Smooth muscle cell (in vitro differentiated cells): Measurements from ENCODE around the gene NSD2. TPM values are rescaled to one million over a fixed set of nuclear protein-coding genes. Genes with fewer than 3 reads are reported as not detected.

Source experiments
- DNase-seq: peaks from one replicate; lab custom pipeline; 2025; ENCODE audit not compliant: unreplicated experiment; lab: John Stamatoyannopoulos, UW
- H2AFZ ChIP-seq: fragments of 200-600 bp; sonication (generic); 2 replicates; pipeline ENCODE4 v1.6.0; 2016; ENCODE audit warnings: antibody characterized with exemption, low read depth, mild to moderate bottlenecking
- H3F3A ChIP-seq: fragments of 200-600 bp; sonication (generic); 2 replicates; pipeline ENCODE4 v1.6.0; 2017; ENCODE audit warnings: antibody characterized with exemption, low read depth
- H3K27ac ChIP-seq: fragments of 200-600 bp; sonication (generic); 2 replicates; pipeline ENCODE4 v1.5.1; 2016; ENCODE audit warnings: low read depth, mild to moderate bottlenecking
- H3K27me3 ChIP-seq: fragments of 200-600 bp; sonication (generic); 2 replicates; pipeline ENCODE4 v1.6.1; 2016; ENCODE audit warnings: low read depth, mild to moderate bottlenecking
- H3K36me3 ChIP-seq: fragments of 200-600 bp; sonication (generic); 2 replicates; pipeline ENCODE4 v1.5.1; 2016; ENCODE audit warnings: low read depth
- H3K4me1 ChIP-seq: fragments of 200-600 bp; sonication (generic); 2 replicates; pipeline ENCODE4 v1.5.1; 2016; ENCODE audit warnings: low read depth
- H3K4me2 ChIP-seq: fragments of 200-600 bp; sonication (generic); 2 replicates; pipeline ENCODE4 v1.6.0; 2016; ENCODE audit warnings: mild to moderate bottlenecking
- H3K4me3 ChIP-seq: fragments of 200-600 bp; sonication (generic); 2 replicates; pipeline ENCODE4 v1.5.1; 2016; ENCODE audit warnings: mild to moderate bottlenecking
- H3K79me2 ChIP-seq: fragments of 200-600 bp; sonication (generic); 2 replicates; pipeline ENCODE4 v1.6.0; 2016; ENCODE audit warnings: low read depth, mild to moderate bottlenecking
- H3K9ac ChIP-seq: fragments of 200-600 bp; sonication (generic); 2 replicates; pipeline ENCODE4 v1.6.0; 2016; ENCODE audit warnings: low read depth
- H3K9me3 ChIP-seq: fragments of 200-600 bp; sonication (generic); replicated peaks from 2 replicates; pipeline ENCODE4 v1.5.1; 2016; ENCODE audit warnings: low read depth
- H4K20me1 ChIP-seq: fragments of 200-600 bp; sonication (generic); 2 replicates; pipeline ENCODE4 v1.6.0; 2016; ENCODE audit warnings: low read depth
- WGBS: methylation state at CpG from one replicate; pipeline ENCODE4 v1.1.7; 2016; ENCODE audit warnings: low lambda C conversion rate; 5-methylcytosine and 5-hydroxymethylcytosine counted together
- polyA plus RNA-seq: library from polyadenylated mRNA; unstranded; fragments of >200 nt; fragmentation: Nextera tagmentation; extraction: Ambion mirVana; gene quantifications from 2 replicates; pipeline ENCODE4 v1.2.1, GENCODE V29; 2016
- total RNA-seq: library from RNA; depleted of rRNA; stranded (reverse); fragments of >200 nt; gene quantifications from 2 replicates; pipeline ENCODE4 v1.2.3, GENCODE V29; 2014
- TF ChIP-seq, protein P1 (sequence below): fragments of 200-600 bp; sonication (generic); IDR thresholded peaks from 2 replicates; pipeline ENCODE4 v1.5.1; 2017; ENCODE audit warnings: borderline replicate concordance, mild to moderate bottlenecking, antibody characterized with exemption; ENCODE audit not compliant: insufficient read depth, poor library complexity, severe bottlenecking

The NSD2 gene
- total and polyA plus RNA-seq, 2 experiments from 2014 or later = 13.0 to 15.0 TPM

DNA sequence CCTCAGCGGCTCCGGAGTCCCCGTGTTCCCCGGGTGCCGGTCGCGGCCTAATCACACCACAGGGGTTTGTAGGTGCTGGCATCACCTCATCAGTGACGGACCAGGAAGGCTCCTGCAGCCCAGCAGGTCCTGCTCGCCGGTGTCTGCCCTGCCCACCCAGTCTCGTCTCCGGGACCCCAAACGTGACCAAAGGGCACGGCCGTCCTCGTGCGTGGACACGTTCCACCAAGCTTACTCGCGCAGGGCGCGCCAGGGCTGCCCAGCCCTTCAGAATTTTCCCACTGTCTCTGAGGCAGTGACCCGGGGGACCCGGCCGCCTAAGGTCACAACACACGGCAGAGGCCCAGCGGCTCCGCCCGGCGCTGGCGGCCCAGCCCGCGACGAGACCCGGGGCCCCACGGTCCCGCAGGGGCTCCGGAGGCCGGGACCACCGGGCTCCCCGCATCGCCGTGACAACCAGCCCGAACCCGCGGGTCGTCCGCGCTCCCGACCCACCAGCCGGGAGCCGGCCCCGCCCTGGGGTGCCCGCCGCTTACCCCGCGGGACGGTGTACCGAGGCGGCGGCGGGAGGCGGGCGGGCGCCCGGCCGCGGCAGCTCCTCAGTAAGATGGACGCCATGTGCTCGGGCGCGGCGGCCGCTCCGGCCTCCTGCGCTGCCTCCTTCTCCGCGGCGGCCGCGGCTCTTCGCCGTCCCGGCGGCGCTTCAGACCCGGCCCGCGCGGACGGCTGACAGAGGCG, 15.7 kb upstream of the NSD2 start:
- peak overlapping the region; percentile 15 for H3K27ac ChIP-seq
- WGBS = 2% methylated on average over 67 of the region's 92 CpGs
- H3K79me2 ChIP-seq = peaks cover 44% of the 10 kb centered on the region
- H2AFZ ChIP-seq = peak overlapping the region; percentile 97
- H3K4me2 ChIP-seq = peak overlapping the region; percentile 91
- no peaks in the 10 kb centered on the region for H3F3A ChIP-seq
- DNase-seq = no peak
- H3K4me1 ChIP-seq = peaks cover 8% of the 10 kb centered on the region
- H3K36me3 ChIP-seq = no peaks in the 10 kb centered on the region
- no peaks in the 10 kb centered on the region for H3K27me3 ChIP-seq
- TF ChIP-seq, protein P1, sequence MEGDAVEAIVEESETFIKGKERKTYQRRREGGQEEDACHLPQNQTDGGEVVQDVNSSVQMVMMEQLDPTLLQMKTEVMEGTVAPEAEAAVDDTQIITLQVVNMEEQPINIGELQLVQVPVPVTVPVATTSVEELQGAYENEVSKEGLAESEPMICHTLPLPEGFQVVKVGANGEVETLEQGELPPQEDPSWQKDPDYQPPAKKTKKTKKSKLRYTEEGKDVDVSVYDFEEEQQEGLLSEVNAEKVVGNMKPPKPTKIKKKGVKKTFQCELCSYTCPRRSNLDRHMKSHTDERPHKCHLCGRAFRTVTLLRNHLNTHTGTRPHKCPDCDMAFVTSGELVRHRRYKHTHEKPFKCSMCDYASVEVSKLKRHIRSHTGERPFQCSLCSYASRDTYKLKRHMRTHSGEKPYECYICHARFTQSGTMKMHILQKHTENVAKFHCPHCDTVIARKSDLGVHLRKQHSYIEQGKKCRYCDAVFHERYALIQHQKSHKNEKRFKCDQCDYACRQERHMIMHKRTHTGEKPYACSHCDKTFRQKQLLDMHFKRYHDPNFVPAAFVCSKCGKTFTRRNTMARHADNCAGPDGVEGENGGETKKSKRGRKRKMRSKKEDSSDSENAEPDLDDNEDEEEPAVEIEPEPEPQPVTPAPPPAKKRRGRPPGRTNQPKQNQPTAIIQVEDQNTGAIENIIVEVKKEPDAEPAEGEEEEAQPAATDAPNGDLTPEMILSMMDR = no peak
- peaks cover 28% of the 10 kb centered on the region for H4K20me1 ChIP-seq
- H3K9ac ChIP-seq = peak overlapping the region; percentile 43
- no peaks in the 10 kb centered on the region for H3K9me3 ChIP-seq
- peak overlapping the region; percentile 84 for H3K4me3 ChIP-seq

DNA sequence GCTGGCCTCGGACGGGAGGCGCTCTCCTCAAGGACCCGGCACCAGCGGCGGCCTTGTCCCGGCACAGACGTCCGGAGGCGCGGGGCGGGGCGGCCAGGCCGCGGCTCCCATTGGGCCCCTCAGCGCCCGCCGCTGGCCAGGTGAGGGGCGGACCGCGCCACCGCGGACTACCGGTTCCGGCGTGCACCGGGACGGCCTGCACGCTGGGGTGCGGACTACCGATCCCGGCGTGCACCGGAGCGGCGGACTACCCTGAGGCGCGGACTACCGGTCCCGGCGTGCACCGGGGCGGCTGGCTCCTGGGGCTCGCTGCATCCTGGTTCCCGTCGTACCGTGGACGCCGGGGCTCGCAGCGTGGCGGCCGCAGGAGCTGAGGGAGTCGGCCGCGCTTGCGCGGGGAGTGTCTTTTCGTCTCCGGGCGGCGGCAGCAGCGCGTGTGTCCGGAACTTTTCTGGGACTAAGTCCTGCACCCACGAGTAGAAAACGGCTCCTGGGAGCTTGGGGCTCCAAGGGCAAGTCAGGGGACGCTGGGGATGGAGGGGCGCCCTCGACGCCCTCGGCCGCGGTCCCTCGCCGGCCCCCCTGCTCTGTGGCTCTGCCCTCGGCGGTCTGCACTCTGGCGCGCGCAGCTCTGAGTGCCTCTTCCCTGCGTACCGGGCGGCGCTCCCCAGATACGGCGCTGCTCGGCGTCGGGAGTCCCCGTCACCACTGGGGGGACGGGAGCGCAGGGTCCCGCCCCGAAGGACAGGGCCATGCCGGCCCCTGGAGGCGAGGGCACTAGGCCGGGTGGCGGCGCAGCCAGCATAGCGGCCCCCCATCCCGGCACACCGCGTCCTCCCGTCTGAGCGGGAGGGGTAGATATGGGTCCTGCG, 14.9 kb upstream of the NSD2 start, which contains the start of gene LETM1:
TSS of gene LETM1 (minus strand) at position 86 of the 872 bp plus-strand sequence. CDS start 206 bp downstream, outside the sequence.
- Histone ChIP-seq H3K9ac (peak within 1 kb of the TSS; percentile 43), H3F3A (no peaks in the 10 kb centered on the region), H3K4me1 (peaks cover 8% of the 10 kb centered on the region), H3K27ac (peak within 1 kb of the TSS; percentile 15), H3K4me2 (peak within 1 kb of the TSS; percentile 91), H3K36me3 (no peaks in the 10 kb centered on the region), H4K20me1 (peaks cover 21% of the 10 kb centered on the region), H2AFZ (peak within 1 kb of the TSS; percentile 97), H3K27me3 (no peaks in the 10 kb centered on the region), H3K79me2 (peaks cover 42% of the 10 kb centered on the region), H3K9me3 (no peaks in the 10 kb centered on the region), H3K4me3 (peak within 1 kb of the TSS; percentile 84)
- TF ChIP-seq, protein P1 = no peak
- 1% methylated on average over 100 of the region's 107 CpGs for WGBS
- peak; percentile 60 for DNase-seq

DNA sequence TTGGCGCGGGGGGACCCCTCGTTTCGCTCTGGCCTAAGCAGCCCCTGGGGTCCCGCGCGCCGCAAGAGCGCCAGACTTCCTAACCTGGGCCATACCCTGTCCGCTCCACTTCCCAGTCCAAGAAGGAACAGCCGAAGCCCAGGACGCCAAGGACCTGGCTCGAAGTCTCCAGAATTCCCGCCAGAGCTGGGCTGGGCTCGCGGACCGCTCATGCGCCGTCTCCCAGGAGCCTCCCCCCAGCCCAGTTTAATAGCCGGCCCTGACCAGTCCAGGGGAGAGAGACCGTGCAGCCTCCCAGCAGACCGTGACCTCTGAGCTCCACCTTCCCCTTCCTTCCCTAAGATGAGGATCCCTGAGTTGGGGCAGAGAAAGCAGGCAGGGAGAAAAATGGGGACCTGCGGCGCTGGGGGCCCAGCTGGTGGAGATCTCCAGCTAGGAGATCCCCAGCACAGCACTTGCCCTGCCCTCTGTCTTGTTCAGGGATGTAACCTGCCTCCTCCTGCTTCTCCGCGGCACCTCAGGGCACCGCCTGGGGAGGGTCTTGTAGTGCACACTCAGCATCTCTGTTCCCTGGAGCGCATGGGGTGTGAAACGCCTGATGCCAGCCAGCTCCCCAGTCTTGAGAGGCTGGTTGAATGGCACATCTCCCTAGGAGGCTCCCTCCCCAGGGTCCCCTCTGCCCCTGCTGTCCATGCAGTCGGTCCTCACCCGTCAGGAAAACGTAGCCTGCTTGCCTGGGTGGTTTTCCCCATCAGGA, 14.1 kb upstream of the NSD2 start:
- peak overlapping the region; percentile 91 for H3K4me2 ChIP-seq
- WGBS = 29% methylated on average over 31 of the region's 32 CpGs
- H3K27me3 ChIP-seq = no peaks in the 10 kb centered on the region
- no peak for DNase-seq
- H3K4me3 ChIP-seq = peak overlapping the region; percentile 84
- H3K27ac ChIP-seq = no peak overlapping the region
- peak overlapping the region; percentile 43 for H3K9ac ChIP-seq
- peak overlapping the region; percentile 97 for H2AFZ ChIP-seq
- no peaks in the 10 kb centered on the region for H3K36me3 ChIP-seq
- H3K4me1 ChIP-seq = peaks cover 8% of the 10 kb centered on the region
- TF ChIP-seq, protein P1 = no peak
- no peaks in the 10 kb centered on the region for H3F3A ChIP-seq
- peaks cover 13% of the 10 kb centered on the region for H4K20me1 ChIP-seq
- H3K79me2 ChIP-seq = peaks cover 34% of the 10 kb centered on the region
- H3K9me3 ChIP-seq = no peaks in the 10 kb centered on the region
